ENCODE results near the gene NDOR1. TPM values are rescaled to one million over a fixed set of nuclear protein-coding genes. Genes with fewer than 3 reads are reported as not detected.

Gene NDOR1
- total RNA-seq, 4 donors from 2014 or later = 8.1 to 18.6 (median 11.6) TPM

GRCh38 chr9:137231372-137232039 is 26.0 kb downstream of the NDOR1 start:
- intact Hi-C loops (cut with DNase I; ENCODE audit: low total_unique reads) = loop anchor here (2.0 kb wide), 1 partner anchor 57 kb away; no protein-coding TSS in a partner anchor
- TF ChIP-seq CTCF (IDR thresholded peaks at IDR 0.05) (no peak), POLR2A (IDR thresholded peaks at IDR 0.05) (no peak)
- no peak for DNase-seq (ENCODE audit: low spot score in 2 of 2)
- no peak overlapping the region for H3K4me3 ChIP-seq (ENCODE audit: low read depth, poor library complexity, severe bottlenecking)
- 79 to 80% methylated on average over 20 to 23 of the region's 23 CpGs for WGBS, 2 donors

GRCh38 chr9:137232101-137232500 is 26.6 kb downstream of the NDOR1 start:
- intact Hi-C loops (cut with DNase I; ENCODE audit: low total_unique reads) = no loop called here
- no peak for DNase-seq (ENCODE audit: low spot score in 2 of 2)
- TF ChIP-seq CTCF (IDR thresholded peaks at IDR 0.05) (no peak), POLR2A (IDR thresholded peaks at IDR 0.05) (no peak)
- 55 to 62% methylated on average over 10 of the region's 10 CpGs for WGBS, 2 donors
- H3K4me3 ChIP-seq (ENCODE audit: low read depth, poor library complexity, severe bottlenecking) = no peak overlapping the region

GRCh38 chr9:137232510-137232909 is 27.0 kb downstream of the NDOR1 start:
- no peak for TF ChIP-seq CTCF (IDR thresholded peaks at IDR 0.05)
- no peak for TF ChIP-seq POLR2A (IDR thresholded peaks at IDR 0.05)
- no peak for DNase-seq (ENCODE audit: low spot score in 2 of 2)
- WGBS, 2 donors = 53 to 72% methylated on average over 13 to 24 of the region's 24 CpGs
- H3K4me3 ChIP-seq (ENCODE audit: low read depth, poor library complexity, severe bottlenecking) = no peak overlapping the region
- intact Hi-C loops (cut with DNase I; ENCODE audit: low total_unique reads) = no loop called here

GRCh38 chr9:137233143-137233980 is 27.9 kb downstream of the NDOR1 start:
- TF ChIP-seq POLR2A (IDR thresholded peaks at IDR 0.05) (no peak), CTCF (IDR thresholded peaks at IDR 0.05) (no peak)
- H3K4me3 ChIP-seq (ENCODE audit: low read depth, poor library complexity, severe bottlenecking) = no peak overlapping the region
- intact Hi-C loops (cut with DNase I; ENCODE audit: low total_unique reads) = no loop called here
- no peak for DNase-seq (ENCODE audit: low spot score in 2 of 2)
- 66 to 71% methylated on average over 27 to 36 of the region's 40 CpGs for WGBS, 2 donors

GRCh38 chr9:137234055-137234697 is 28.7 kb downstream of the NDOR1 start:
- TF ChIP-seq CTCF (IDR thresholded peaks at IDR 0.05) (no peak), POLR2A (IDR thresholded peaks at IDR 0.05) (no peak)
- 55 to 66% methylated on average over 16 to 24 of the region's 40 CpGs for WGBS, 2 donors
- intact Hi-C loops (cut with DNase I; ENCODE audit: low total_unique reads) = no loop called here
- DNase-seq (ENCODE audit: low spot score in 2 of 2) = no peak
- no peak overlapping the region for H3K4me3 ChIP-seq (ENCODE audit: low read depth, poor library complexity, severe bottlenecking)
